ENCODE data around the gene MRPL39.

Gene MRPL39

GRCh38 chr21:25566645-25567044 is 40.6 kb downstream of the MRPL39 start:
- DNase-seq, result no peak

GRCh38 chr21:25565272-25566211 is 41.7 kb downstream of the MRPL39 start:
- no peak for DNase-seq

DNA sequence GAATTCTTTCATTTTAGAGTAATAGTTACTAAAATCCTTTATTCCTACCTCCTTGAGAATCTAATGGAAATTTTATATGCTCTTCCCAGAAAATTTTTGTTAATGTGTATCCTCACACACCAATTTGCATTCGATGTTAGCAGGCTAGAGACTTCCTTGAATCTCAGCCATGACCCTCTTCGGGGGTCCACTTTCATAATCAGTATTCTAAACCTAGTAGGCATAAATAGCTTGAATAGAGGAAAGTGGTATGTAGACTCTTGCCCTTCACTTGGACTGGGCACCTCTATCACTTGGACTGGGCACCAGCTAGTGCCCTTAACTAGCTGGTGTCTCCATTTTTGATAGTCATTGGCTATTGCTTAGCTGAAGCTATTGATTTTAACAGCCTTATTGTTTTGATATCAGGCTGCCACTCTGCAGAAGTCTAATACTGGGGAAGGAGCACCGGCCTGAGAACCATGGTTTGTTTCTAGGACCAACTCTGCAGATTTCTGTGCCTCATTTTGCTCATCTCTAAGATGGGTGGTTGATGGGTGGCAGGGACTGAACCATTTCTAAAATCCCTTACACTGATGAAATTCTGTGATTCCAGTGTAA is 42.8 kb downstream of the MRPL39 start:
- no peak for DNase-seq

DNA sequence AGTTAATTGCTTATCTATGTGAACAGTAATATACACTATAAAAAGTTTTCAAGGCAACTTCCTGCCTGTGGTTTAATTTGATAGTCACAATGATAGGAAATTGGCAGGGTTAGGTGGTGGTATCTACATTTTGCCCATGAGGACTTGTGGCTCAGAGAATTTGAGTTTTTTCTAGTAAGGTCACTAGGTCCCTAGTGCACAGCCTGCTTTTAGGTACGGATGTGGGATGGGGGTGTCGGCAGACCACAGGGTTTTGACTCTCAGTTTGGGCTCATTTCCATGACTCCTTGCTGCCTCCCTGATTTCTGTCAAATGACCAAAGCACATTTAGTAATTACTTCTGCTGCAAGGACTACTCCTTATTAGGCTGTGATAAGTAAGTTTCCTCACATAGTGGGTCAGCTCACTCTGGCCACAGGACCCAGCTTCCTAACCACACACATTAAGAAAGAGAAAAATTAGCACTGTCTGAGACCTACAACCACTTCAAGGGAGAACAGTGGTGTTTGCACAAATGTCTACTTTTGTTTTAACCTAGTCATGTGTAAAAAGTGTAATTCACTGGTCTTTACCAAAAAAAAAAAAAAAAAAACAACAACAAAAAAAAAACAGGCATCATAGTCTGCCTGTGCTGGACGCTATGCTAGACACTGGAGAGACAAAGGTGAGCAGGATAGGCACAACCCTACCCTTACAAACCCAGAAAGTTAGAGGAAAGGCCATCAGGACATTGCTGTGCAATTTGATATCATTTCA is 43.7 kb downstream of the MRPL39 start:
- DNase-seq, result no peak

- no peak for DNase-seq
Measured at GRCh38 chr21:25562660-25563059, 44.6 kb downstream of the MRPL39 start.

GRCh38 chr21:25561668-25562641 is 45.3 kb downstream of the MRPL39 start:
- DNase-seq, result no peak

DNA sequence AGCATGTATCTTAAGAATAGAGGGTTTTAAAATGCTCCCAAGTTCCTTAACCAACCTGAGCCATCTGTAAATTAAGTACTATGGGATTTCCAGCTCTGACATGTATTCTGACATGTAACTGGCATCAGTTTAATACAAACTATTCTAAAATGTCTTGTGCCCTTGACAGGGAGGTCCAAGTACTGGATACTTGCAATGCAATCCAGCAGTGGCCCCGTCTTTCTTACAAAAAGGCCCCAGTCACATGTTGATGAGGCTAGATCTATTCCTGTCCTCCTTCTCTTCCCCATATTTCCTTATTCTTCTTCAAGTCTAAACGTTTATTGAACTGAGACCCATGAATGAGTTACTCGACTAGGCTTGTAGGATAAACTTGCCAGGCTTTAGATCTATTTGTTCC is 46.4 kb downstream of the MRPL39 start:
- DNase-seq, result no peak

DNA sequence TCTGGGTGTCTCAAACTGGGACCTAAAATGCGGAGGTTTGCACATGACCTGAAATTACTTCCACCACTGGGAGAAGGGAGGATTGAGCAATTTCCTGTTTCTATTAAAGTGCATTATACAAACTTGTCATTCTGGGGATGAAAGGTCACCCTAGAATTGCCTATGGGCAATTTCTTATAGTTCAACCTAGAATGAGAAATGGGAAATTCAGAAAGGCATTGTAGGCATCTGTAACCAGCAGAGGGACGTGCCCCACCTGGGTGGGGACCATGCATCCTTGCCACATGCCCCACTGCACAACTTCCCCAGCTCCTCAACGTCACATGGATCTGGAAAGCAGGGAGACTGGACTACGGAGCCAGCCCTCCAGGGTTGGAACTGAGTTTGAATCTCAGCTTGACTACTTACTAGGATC is 47.0 kb downstream of the MRPL39 start:
- no peak for DNase-seq

DNA sequence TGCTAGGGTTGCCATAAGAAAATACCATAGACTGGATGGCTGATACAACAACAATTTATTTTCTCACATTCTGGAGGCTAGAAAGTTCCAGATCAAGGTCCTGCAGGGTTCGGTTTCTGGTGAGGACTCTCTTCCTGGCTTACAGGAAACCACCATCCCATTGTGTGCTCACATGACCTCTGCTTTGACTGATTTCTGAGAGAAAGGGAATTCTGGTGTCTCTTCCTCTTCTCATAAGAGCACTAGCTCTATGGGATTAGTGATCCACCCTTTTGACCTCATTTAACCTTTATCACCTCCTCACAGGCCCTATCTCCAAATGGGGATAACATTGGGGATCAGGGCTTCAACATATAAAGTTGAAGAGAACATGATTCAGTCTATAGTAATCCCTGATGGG is 47.5 kb downstream of the MRPL39 start:
- no peak for DNase-seq

GRCh38 chr21:25558123-25558522 is 49.2 kb downstream of the MRPL39 start:
- no peak for DNase-seq

GRCh38 chr21:25557180-25557579 is 50.1 kb downstream of the MRPL39 start:
- DNase-seq, result no peak

- no peak for DNase-seq
Measured at GRCh38 chr21:25556091-25556490, 51.2 kb downstream of the MRPL39 start.

DNA sequence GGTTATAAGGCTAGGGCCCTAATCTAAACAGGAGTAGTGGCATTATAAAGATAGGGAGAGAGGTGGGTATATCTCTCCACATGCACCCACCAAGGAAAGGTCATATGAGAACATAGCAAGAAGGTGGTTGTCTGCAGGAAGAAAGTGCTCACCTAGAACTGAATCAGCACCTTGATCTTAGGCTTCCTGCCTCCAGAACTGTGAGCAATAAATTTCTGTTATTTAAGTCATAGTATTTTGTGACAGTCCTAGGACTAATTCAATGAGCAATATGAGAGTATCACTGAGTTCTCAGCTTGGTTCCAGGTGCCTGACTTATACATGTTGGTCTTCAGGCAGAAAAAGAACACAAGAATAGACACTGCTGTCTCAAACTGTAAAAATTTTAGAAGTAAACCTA is 51.8 kb downstream of the MRPL39 start:
- DNase-seq, result no peak

DNA sequence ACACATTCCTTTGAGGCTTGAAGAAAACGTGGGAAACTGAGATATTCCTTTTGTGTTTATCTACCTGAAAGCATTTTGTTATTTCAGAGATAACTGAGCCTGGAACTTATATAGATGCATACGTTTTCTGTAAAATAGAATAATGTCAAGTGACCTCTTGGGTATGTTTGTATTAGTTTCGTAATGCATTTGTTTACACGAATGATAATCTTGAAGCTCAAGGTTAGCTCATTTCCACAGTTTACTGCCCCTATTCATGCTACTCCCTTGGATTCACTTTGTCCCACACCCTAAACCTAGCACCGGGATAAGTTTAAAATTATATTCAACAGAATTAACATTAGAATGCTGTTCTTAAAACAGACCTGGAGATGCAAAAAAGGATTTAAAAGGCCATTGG is 54.4 kb downstream of the MRPL39 start:
- no peak for DNase-seq

- DNase-seq, result no peak
Measured at GRCh38 chr21:25551569-25551968, 55.7 kb downstream of the MRPL39 start.

DNA sequence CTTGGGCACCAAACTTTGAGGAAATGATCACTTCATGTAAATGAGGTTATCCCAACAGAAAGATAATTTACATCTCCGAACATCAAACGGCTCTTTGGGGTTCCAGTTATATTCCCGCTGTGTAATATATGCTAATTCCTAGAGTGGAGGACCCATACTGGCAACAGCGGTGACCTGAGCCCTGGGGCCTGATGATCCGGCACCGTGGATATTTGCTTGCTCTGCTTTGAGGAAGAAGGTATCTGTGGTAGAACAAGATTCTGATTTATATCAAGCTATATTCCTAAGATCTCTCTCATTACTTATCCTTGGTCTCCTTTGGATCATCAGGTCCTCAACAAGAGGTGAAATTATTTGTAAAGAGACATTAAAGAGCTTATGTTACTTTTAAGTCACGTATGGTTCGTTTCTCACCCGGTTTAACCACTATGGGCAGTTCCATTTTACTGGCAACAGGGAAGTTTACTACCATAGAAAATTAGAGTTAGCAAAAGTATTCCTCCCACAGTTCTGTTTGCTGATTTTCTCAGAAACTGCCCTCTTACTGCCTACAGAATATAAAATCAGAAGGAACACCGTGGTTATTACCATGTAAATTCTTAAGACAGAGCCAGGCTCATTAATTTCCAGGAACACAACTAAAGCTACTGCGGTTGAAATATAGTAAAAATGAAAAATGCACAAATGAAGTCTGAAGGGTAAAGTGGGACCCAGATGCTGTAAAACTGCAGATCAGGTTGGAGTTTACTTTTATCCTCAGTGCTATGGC is 56.7 kb downstream of the MRPL39 start:
- DNase-seq, result no peak

GRCh38 chr21:25541042-25541441 is 66.2 kb downstream of the MRPL39 start:
- no peak for DNase-seq

- no peak for DNase-seq
Measured at GRCh38 chr21:25539606-25540005, 67.7 kb downstream of the MRPL39 start.

- DNase-seq, result no peak
Measured at GRCh38 chr21:25537174-25537573, 70.1 kb downstream of the MRPL39 start.

GRCh38 chr21:25536752-25537151 is 70.5 kb downstream of the MRPL39 start:
- DNase-seq, result no peak

- no peak for DNase-seq
Measured at GRCh38 chr21:25535849-25536248, 71.4 kb downstream of the MRPL39 start.

Data from NCI-H187 (cell line).